Thyroid gland (tissue), 4 donors: ENCODE results near the gene SLC24A3. TPM values are rescaled to one million over a fixed set of nuclear protein-coding genes. Genes with fewer than 3 reads are reported as not detected.

ENCODE experiments used
- DNase-seq, 2 donors: peaks; one replicate each; pipeline ENCODE4 v3.0.0-alpha.2; 2019
- H3K27ac ChIP-seq, 3 donors: fragments of 200-600 bp; sonication (generic); 1 replicate in 2 of 3; 2 replicates in 1 of 3; pipeline ENCODE4 v1.5.1; 2016 to 2019; ENCODE audit warnings: mild to moderate bottlenecking in 1 of 3, moderate library complexity in 1 of 3
- H3K27me3 ChIP-seq: fragments of 200-600 bp; sonication (generic); one replicate; pipeline ENCODE4 v1.5.1; 2019
- H3K36me3 ChIP-seq, 2 donors: fragments of 200-600 bp; sonication (generic); one replicate each; pipeline ENCODE4 v1.5.1; 2016 to 2019
- H3K4me1 ChIP-seq, 2 donors: fragments of 200-600 bp; sonication (generic); one replicate each; pipeline ENCODE4 v1.5.1; 2017 to 2019
- H3K4me3 ChIP-seq, 3 donors: fragments of 200-600 bp; sonication (generic); replicated peaks in 1 of 3; 1 replicate in 2 of 3; 2 replicates in 1 of 3; pipeline ENCODE4 v1.5.1; 2016; ENCODE audit warnings: mild to moderate bottlenecking in 1 of 3
- H3K9me3 ChIP-seq: fragments of 200-600 bp; sonication (generic); one replicate; pipeline ENCODE4 v1.5.1; 2017
- POLR2A ChIP-seq, 2 donors: fragments of 450-650 bp; IDR thresholded peaks; one replicate each; pipeline ENCODE4 v1.6.1; 2017; ENCODE audit warnings: antibody characterized with exemption in 2 of 2, mild to moderate bottlenecking in 2 of 2, moderate library complexity in 1 of 2
- WGBS, 2 donors: methylation state at CpG; one replicate each; pipeline ENCODE4 v1.1.5; 2017; 5-methylcytosine and 5-hydroxymethylcytosine counted together
- intact Hi-C: fragments of 100-400 bp; cut with DNase I; formaldehyde crosslinking; loops from one replicate; pipeline ENCODE4 v1.15.1; 2023
- total RNA-seq, 4 donors: library from RNA; depleted of rRNA; stranded (reverse); fragments of >200 nt; gene quantifications; one replicate each; pipeline ENCODE4 v1.2.3, GENCODE V29; 2016
- TF ChIP-seq, protein P1 (sequence below), 6 experiments: fragments of 200-600 bp in 3 of 6; fragments of 450-650 bp in 3 of 6; sonication (generic) in 3 of 6; IDR thresholded peaks; one replicate each; pipeline ENCODE4 v1.5.1; 2016 to 2019; ENCODE audit warnings: antibody characterized with exemption in 6 of 6, mild to moderate bottlenecking in 2 of 6, inconsistent platforms in 1 of 6, moderate library complexity in 1 of 6

SLC24A3 gene
- total RNA-seq, 4 donors from 2014 or later = 4.0 to 8.1 (median 6.3) TPM

DNA sequence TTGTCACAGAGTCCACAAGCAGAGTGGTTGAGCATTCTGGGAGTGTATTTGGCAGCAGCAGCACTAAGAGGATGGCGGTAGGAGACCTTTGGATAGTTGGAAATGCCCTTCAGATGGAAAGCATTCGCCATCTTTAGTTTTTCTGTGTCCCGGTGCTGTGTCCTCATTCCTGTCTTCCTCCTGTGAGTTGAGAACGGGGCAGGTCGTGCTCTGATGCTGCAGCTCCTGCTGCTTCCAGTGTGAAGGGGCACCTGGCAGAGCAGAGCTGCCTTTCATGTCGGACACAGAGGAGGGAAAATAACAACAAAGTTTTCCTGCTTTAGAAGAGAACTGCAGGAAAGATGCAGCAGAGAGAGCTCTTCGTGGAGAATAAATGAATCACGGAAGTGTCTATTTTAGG, 194.8 kb downstream of the SLC24A3 start:
- WGBS, 2 donors = 52 to 59% methylated on average over 8 of the region's 8 CpGs
- H3K36me3 ChIP-seq = no peaks in the 10 kb centered on the region
- intact Hi-C loops = no loop called here
- H3K27ac ChIP-seq = peak overlapping the region; percentile 72 to 85 (median 85)
- no peak overlapping the region for H3K4me3 ChIP-seq
- no peak for TF ChIP-seq POLR2A (IDR thresholded peaks at IDR 0.05)
- TF ChIP-seq, protein P1, sequence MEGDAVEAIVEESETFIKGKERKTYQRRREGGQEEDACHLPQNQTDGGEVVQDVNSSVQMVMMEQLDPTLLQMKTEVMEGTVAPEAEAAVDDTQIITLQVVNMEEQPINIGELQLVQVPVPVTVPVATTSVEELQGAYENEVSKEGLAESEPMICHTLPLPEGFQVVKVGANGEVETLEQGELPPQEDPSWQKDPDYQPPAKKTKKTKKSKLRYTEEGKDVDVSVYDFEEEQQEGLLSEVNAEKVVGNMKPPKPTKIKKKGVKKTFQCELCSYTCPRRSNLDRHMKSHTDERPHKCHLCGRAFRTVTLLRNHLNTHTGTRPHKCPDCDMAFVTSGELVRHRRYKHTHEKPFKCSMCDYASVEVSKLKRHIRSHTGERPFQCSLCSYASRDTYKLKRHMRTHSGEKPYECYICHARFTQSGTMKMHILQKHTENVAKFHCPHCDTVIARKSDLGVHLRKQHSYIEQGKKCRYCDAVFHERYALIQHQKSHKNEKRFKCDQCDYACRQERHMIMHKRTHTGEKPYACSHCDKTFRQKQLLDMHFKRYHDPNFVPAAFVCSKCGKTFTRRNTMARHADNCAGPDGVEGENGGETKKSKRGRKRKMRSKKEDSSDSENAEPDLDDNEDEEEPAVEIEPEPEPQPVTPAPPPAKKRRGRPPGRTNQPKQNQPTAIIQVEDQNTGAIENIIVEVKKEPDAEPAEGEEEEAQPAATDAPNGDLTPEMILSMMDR (IDR thresholded peaks at IDR 0.05) = no peak
- H3K9me3 ChIP-seq = no peaks in the 10 kb centered on the region
- DNase-seq = peak; percentile 35 to 45
- no peaks in the 10 kb centered on the region for H3K27me3 ChIP-seq
- H3K4me1 ChIP-seq = peaks cover 26 to 28% of the 10 kb centered on the region in 2 donors

DNA sequence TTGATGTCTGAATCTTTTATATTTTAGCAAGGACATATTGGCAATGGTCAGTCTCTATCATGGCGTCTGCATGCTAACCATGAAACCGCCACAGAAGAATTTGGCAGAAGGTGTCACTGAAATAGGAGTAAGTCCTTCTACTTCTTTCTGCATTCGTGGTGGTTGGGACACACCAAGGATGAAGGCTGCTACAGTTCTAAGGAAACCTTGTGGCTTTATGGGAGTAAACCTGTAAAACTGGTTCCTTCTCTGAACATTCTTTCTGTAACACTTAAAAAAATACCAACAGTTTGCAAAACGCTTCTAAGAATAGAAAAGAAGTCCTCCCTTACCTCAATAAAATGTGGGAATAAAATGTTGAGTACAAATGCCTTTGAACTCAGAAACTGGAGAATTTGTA, 195.3 kb downstream of the SLC24A3 start:
- H3K27ac ChIP-seq = peak overlapping the region; percentile 79 to 85 (median 85)
- WGBS, 2 donors = 22 to 36% methylated on average over 4 of the region's 4 CpGs

DNA sequence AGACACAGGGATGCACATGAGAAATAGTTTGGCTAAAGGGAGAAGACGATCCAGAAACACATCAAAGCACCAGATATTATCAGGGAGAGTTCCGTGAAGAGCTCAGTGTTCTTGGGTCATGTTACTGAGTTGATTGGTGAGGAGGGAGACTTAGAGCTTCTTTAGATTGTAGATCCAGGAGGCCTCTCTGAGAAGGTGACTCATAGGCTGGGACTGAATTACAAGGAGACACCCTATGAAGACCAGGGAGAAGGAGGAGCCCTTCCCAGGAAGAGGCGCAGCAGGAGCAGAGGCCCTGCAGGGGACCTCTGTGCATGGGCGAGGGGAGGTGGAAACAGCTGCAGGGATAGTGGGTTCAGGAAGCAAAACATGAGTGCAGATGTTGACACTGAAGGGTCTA, 196.5 kb downstream of the SLC24A3 start:
- Histone ChIP-seq H3K4me3 (no peak overlapping the region), H3K36me3 (no peaks in the 10 kb centered on the region), H3K27me3 (no peaks in the 10 kb centered on the region), H3K4me1 (peaks cover 26 to 28% of the 10 kb centered on the region in 2 donors), H3K27ac (no peak overlapping the region), H3K9me3 (no peaks in the 10 kb centered on the region)
- TF ChIP-seq, protein P1 (IDR thresholded peaks at IDR 0.05) = no peak
- TF ChIP-seq POLR2A (IDR thresholded peaks at IDR 0.05) = no peak
- 85 to 90% methylated on average over 4 of the region's 4 CpGs for WGBS, 2 donors
- intact Hi-C loops = no loop called here
- DNase-seq = no peak

More for the DNA sequence above, 195.3 kb downstream of the SLC24A3 start:
- Histone ChIP-seq H3K27me3 (no peaks in the 10 kb centered on the region), H3K36me3 (no peaks in the 10 kb centered on the region), H3K9me3 (no peaks in the 10 kb centered on the region), H3K4me1 (peaks cover 26 to 28% of the 10 kb centered on the region in 2 donors), H3K4me3 (no peak overlapping the region)
- peak; percentile 67 to 68 for DNase-seq
- intact Hi-C loops = no loop called here
- TF ChIP-seq, protein P1 (IDR thresholded peaks at IDR 0.05) = no peak
- peak in 1 of 2 donors; percentile 41 for TF ChIP-seq POLR2A (IDR thresholded peaks at IDR 0.05)

DNA sequence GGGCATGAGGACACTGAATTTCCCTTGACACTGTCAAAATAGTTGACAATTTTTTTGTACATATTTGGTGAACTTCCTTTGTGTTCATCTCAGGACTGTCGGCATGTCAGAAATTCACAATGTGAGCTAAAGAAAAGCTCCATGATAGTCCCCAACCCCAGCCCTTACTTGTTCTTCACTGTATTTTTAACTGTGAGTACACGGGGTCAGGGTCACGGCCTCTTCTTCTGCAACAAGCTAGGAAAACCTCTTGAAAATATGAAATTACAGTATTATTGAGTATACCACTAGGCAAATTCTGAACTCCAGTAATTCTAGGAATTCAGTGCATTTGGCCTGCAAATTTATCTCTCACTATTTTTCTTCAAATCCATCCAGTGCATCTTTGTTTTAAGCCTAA, 199.4 kb downstream of the SLC24A3 start:
- H3K36me3 ChIP-seq = no peaks in the 10 kb centered on the region
- H3K9me3 ChIP-seq = no peaks in the 10 kb centered on the region
- H3K27ac ChIP-seq = no peak overlapping the region
- DNase-seq = no peak
- H3K4me1 ChIP-seq = peaks cover 17 to 20% of the 10 kb centered on the region in 2 donors
- intact Hi-C loops = no loop called here
- no peak overlapping the region for H3K4me3 ChIP-seq
- WGBS, 2 donors = 87 to 90% methylated on average over 3 of the region's 3 CpGs
- TF ChIP-seq, protein P1 (IDR thresholded peaks at IDR 0.05) = no peak
- no peak for TF ChIP-seq POLR2A (IDR thresholded peaks at IDR 0.05)
- no peaks in the 10 kb centered on the region for H3K27me3 ChIP-seq

DNA sequence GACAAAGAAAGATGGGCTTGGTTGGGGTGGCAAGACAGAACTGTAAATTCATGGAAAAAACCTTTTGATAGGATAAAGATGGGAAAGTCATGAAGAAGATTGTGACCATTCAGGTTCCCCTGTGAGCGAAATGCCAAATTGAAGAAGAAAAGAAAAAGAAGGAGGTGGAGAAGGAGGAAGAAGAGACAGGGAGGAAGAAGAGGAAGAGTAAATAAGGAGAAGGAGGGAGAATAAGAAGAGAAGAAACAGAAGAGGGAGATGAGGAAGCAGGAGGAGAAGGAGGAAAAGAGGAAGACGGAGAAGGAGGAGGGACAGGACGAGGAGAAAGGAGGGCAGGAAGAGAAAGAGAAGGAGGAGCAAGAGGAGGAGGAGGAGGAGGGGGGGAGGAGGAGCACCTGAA, 199.8 kb downstream of the SLC24A3 start:
- Histone ChIP-seq H3K9me3 (no peaks in the 10 kb centered on the region), H3K27ac (no peak overlapping the region), H3K4me3 (no peak overlapping the region), H3K4me1 (peaks cover 12 to 16% of the 10 kb centered on the region in 2 donors), H3K36me3 (no peaks in the 10 kb centered on the region), H3K27me3 (no peaks in the 10 kb centered on the region)
- TF ChIP-seq, protein P1 (IDR thresholded peaks at IDR 0.05) = no peak
- DNase-seq = no peak
- 86 to 92% methylated on average over 3 of the region's 3 CpGs for WGBS, 2 donors
- intact Hi-C loops = no loop called here
